Stomach (tissue), 4 donors: Measurements from ENCODE around the gene NEK6.

Source experiments
- EP300 ChIP-seq: sonication (generic); formaldehyde crosslinking; IDR thresholded peaks from one replicate; pipeline ENCODE4 v1.6.1; 2017; ENCODE audit warnings: antibody characterized with exemption
- TF ChIP-seq, protein P1 (sequence below), 7 experiments: fragments of 450-650 bp in 4 of 7; fragments of 200-600 bp in 3 of 7; sonication (generic) in 3 of 7; IDR thresholded peaks; one replicate each; pipeline ENCODE4 v1.5.1; 2016 to 2019; ENCODE audit warnings: antibody characterized with exemption in 7 of 7, control low read depth in 2 of 7, mild to moderate bottlenecking in 1 of 7

DNA sequence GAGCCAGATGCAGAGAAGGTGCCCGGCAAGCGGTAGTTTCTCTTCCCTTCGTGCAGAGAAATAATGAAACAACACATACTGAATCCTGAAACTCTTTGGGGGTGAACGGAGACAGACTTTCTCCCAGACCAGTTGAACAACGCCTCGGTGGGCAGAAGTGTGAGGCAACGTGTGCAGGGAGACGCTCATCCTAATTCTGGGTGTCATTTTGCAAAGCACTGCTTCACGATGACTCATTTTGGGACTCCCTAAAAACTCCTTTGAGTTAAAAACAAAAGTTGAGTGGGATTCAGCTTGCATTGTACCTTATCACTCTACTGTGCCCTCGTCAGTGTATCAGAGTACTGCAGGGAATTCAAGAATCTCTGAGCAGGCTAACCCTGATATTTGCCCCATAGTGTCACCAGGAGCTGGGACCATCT, 3.5 kb upstream of the NEK6 start:
- TF ChIP-seq, protein P1, sequence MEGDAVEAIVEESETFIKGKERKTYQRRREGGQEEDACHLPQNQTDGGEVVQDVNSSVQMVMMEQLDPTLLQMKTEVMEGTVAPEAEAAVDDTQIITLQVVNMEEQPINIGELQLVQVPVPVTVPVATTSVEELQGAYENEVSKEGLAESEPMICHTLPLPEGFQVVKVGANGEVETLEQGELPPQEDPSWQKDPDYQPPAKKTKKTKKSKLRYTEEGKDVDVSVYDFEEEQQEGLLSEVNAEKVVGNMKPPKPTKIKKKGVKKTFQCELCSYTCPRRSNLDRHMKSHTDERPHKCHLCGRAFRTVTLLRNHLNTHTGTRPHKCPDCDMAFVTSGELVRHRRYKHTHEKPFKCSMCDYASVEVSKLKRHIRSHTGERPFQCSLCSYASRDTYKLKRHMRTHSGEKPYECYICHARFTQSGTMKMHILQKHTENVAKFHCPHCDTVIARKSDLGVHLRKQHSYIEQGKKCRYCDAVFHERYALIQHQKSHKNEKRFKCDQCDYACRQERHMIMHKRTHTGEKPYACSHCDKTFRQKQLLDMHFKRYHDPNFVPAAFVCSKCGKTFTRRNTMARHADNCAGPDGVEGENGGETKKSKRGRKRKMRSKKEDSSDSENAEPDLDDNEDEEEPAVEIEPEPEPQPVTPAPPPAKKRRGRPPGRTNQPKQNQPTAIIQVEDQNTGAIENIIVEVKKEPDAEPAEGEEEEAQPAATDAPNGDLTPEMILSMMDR (IDR thresholded peaks at IDR 0.05): no peak
- TF ChIP-seq EP300: no peak
